RWPE2 (cell line): Measurements from ENCODE around the gene KDM4E.

Experiments used
- ATAC-seq: fragments of 200-7000 bp; cut with Tn5 transposase; 3 replicates; pipeline ENCODE4 v1.9.1; 2021; ENCODE audit warnings: low read depth
- DNase-seq: peaks from one replicate; pipeline ENCODE4 v3.0.0-alpha.2; 2020; ENCODE audit warnings: low spot score
- H3K27ac ChIP-seq: fragments of 450-650 bp; 2 replicates; pipeline ENCODE4 v1.5.1; 2017; ENCODE audit warnings: mild to moderate bottlenecking; ENCODE audit not compliant: poor library complexity, severe bottlenecking
- H3K27me3 ChIP-seq: fragments of 250-450 bp; sonication (Bioruptor Pico); 2 replicates; pipeline ENCODE4 v1.5.1; 2021; ENCODE audit warnings: mild to moderate bottlenecking, moderate library complexity; ENCODE audit not compliant: insufficient read depth, poor library complexity, severe bottlenecking
- H3K36me3 ChIP-seq: fragments of 250-450 bp; sonication (Bioruptor Pico); 2 replicates; pipeline ENCODE4 v1.5.1; 2020; ENCODE audit warnings: low read depth, mild to moderate bottlenecking, moderate library complexity
- H3K4me1 ChIP-seq: fragments of 250-450 bp; sonication (Bioruptor Pico); 2 replicates; pipeline ENCODE4 v1.5.1; 2021; ENCODE audit warnings: mild to moderate bottlenecking, moderate library complexity; ENCODE audit not compliant: insufficient read depth, poor library complexity, severe bottlenecking
- H3K4me3 ChIP-seq: fragments of 250-450 bp; sonication (Bioruptor Pico); 2 replicates; pipeline ENCODE4 v1.5.1; 2021; ENCODE audit warnings: mild to moderate bottlenecking, moderate library complexity; ENCODE audit not compliant: severe bottlenecking
- H3K9me3 ChIP-seq: fragments of 250-450 bp; sonication (Bioruptor Pico); 2 replicates; pipeline ENCODE4 v1.5.1; 2021; ENCODE audit warnings: mild to moderate bottlenecking, moderate library complexity; ENCODE audit not compliant: severe bottlenecking
- TF ChIP-seq, protein P1 (sequence below): fragments of 450-650 bp; IDR thresholded peaks from one replicate; pipeline ENCODE4 v1.5.1; 2017; ENCODE audit warnings: mild to moderate bottlenecking, moderate library complexity; ENCODE audit not compliant: poor library complexity, severe bottlenecking

Gene KDM4E

DNA sequence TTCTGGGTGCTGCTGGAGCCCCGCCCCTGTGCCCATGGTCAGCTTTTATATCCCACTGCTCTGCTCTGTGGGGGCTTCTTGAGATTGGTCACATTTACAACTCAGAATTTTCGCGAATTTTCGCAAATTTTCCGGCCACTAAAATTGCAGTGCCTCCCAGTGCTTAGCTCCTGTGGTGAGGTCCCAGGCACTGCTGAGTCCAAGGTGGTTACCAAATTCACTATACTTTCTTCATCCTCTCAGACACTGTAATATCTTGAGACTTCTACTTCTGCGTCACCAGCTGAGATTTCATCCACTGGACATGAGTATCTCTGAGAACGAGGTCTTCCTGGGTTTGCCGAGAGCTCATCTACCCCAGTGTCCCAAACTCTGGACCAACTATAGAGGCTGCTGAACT, 32.9 kb downstream of the KDM4E start:
- TF ChIP-seq, protein P1, sequence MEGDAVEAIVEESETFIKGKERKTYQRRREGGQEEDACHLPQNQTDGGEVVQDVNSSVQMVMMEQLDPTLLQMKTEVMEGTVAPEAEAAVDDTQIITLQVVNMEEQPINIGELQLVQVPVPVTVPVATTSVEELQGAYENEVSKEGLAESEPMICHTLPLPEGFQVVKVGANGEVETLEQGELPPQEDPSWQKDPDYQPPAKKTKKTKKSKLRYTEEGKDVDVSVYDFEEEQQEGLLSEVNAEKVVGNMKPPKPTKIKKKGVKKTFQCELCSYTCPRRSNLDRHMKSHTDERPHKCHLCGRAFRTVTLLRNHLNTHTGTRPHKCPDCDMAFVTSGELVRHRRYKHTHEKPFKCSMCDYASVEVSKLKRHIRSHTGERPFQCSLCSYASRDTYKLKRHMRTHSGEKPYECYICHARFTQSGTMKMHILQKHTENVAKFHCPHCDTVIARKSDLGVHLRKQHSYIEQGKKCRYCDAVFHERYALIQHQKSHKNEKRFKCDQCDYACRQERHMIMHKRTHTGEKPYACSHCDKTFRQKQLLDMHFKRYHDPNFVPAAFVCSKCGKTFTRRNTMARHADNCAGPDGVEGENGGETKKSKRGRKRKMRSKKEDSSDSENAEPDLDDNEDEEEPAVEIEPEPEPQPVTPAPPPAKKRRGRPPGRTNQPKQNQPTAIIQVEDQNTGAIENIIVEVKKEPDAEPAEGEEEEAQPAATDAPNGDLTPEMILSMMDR = no peak

DNA sequence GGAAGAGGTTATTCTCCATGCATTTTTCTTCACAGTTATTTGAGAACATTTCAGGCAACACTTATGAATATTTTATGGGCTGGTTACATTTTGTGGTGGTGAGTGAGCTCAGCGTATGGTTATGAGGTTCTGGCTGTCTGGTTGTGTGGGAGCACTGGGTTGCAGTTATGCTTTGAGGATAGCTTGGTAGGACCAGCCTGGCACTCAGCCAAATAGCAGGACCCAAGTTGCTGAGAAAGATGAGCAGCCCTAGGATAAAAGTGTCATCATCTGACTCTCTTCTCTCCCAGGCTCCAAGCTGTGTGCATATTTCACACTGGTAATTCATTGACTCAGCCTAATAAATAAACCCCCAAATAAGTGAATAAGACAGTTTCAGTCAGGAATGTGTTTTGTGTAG, 33.6 kb downstream of the KDM4E start:
- TF ChIP-seq, protein P1 = no peak
- Histone ChIP-seq H3K27ac (no peak overlapping the region), H3K27me3 (no peaks in the 10 kb centered on the region), H3K4me3 (no peak overlapping the region), H3K36me3 (no peaks in the 10 kb centered on the region), H3K9me3 (no peaks in the 10 kb centered on the region), H3K4me1 (no peaks in the 10 kb centered on the region)
- ATAC-seq (no peak), DNase-seq (no peak)

More for the DNA sequence above, 32.9 kb downstream of the KDM4E start:
- H3K27ac ChIP-seq = no peak overlapping the region
- no peaks in the 10 kb centered on the region for H3K27me3 ChIP-seq
- no peak for ATAC-seq
- DNase-seq = no peak
- no peaks in the 10 kb centered on the region for H3K4me1 ChIP-seq
- H3K36me3 ChIP-seq = no peaks in the 10 kb centered on the region
- no peak overlapping the region for H3K4me3 ChIP-seq
- H3K9me3 ChIP-seq = no peaks in the 10 kb centered on the region

DNA sequence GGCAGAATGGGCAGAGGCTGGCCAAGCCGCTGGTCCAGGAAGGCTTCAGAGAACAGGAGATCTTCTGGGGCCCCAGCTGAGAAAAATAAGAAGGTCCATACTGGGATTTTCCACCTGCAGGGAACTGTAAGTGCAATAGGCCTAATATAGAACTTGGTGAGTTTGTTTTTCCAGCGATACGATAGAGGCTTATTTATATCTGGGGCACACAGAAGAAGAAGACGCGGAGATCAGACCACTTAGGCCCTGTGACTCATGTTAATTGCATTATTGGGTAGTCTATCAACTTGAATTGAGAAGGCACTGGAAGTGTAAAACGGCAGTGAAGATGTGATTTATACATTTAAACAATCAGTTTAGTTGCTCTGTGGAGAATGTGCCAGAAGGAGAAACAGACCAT, 34.0 kb downstream of the KDM4E start:
- Histone ChIP-seq H3K4me3 (no peak overlapping the region), H3K36me3 (no peaks in the 10 kb centered on the region), H3K27ac (no peak overlapping the region), H3K9me3 (no peaks in the 10 kb centered on the region), H3K27me3 (no peaks in the 10 kb centered on the region), H3K4me1 (no peaks in the 10 kb centered on the region)
- ATAC-seq = no peak
- TF ChIP-seq, protein P1 = no peak
- no peak for DNase-seq

DNA sequence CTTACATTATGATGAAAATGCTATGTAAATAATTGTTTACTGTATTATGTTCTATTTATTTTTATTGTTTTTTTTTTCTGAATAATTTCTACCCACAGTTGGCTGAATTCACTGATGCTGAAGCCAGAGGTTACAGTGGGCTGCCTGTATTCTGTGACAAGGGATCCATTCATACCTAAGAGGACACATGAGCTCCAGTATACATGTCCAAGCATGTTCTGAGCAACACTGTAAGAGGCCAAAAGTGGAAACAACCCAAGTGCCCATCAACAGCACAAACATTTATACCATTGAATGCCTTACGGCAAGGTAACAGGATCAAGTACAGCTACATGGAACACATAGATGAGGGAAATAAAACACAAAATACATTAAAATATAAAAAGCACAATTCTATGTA, 40.3 kb downstream of the KDM4E start:
- no peak overlapping the region for H3K27ac ChIP-seq
- H3K9me3 ChIP-seq = no peaks in the 10 kb centered on the region
- peaks cover 28% of the 10 kb centered on the region for H3K4me1 ChIP-seq
- H3K4me3 ChIP-seq = no peak overlapping the region
- no peak for DNase-seq
- TF ChIP-seq, protein P1 = no peak
- no peaks in the 10 kb centered on the region for H3K27me3 ChIP-seq
- peaks cover 10% of the 10 kb centered on the region for H3K36me3 ChIP-seq
- ATAC-seq = no peak

DNA sequence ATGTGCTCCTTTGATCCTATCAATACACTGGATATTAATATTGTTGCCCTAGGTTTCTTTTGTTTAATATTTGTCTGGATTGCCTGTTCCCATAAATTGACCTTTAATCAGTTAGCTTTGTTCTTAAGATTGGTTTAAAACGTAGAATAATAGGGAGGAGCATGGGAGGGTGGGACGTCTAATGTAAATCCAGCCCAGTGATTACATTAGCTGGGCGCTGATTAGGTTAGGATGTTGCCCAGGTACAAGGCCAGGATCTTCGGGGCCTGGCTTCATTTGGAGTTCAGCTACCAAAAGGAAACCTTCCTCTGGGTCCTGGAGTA, 41.6 kb downstream of the KDM4E start, which contains the start of gene SRSF8:
TSS of gene SRSF8 (plus strand) at position 204 of the 323 bp plus-strand sequence. CDS start 308 bp downstream, outside the sequence.
- TF ChIP-seq, protein P1 = no peak
- peaks cover 14% of the 10 kb centered on the region for H3K36me3 ChIP-seq
- no peaks in the 10 kb centered on the region for H3K9me3 ChIP-seq
- DNase-seq (no peak), ATAC-seq (peak; percentile 52)
- peak within 1 kb of the TSS; percentile 57 for H3K4me3 ChIP-seq
- peak within 1 kb of the TSS; percentile 69 for H3K27ac ChIP-seq
- H3K4me1 ChIP-seq = peaks cover 28% of the 10 kb centered on the region
- H3K27me3 ChIP-seq = no peaks in the 10 kb centered on the region
